WTC11 (cell line): ENCODE data around the gene ADCY5. TPM values are rescaled to one million over a fixed set of nuclear protein-coding genes. Genes with fewer than 3 reads are reported as not detected.
A peak's percentile ranks its signal among the peaks of the same experiment; 100 is the strongest.

Source experiments
- ATAC-seq: fragments of 200-7000 bp; cut with Tn5 transposase; 2 replicates; pipeline ENCODE4 v1.10.0; 2021; ENCODE audit warnings: mild to moderate bottlenecking, moderate library complexity
- CTCF ChIA-PET: fragments of 300-600 bp; sonication (Branson Sonifier 250); formaldehyde crosslinking; loops from one replicate; lab custom pipeline; 2021; ENCODE audit warnings: antibody characterized with exemption; lab: Charles Lee
- POLR2A ChIA-PET: fragments of 350-600 bp; sonication (Branson Sonifier 250); formaldehyde crosslinking; loops from one replicate; lab custom pipeline; 2021; ENCODE audit warnings: antibody characterized with exemption; lab: Charles Lee
- DNase-seq: peaks from one replicate; pipeline ENCODE4 v3.0.0; 2021; ENCODE audit warnings: low spot score
- H3K27ac Mint-ChIP-seq: 2 replicates; pipeline ENCODE4 v1.8.0; 2021; ENCODE audit warnings: mixed read lengths
- H3K27me3 Mint-ChIP-seq: 2 replicates; pipeline ENCODE4 v1.8.0; 2021; ENCODE audit warnings: low read depth, mild to moderate bottlenecking, moderate library complexity, mixed read lengths
- H3K36me3 Mint-ChIP-seq: 2 replicates; pipeline ENCODE4 v1.8.0; 2021; ENCODE audit warnings: mixed read lengths
- H3K4me1 Mint-ChIP-seq: 2 replicates; pipeline ENCODE4 v1.8.0; 2022; ENCODE audit warnings: mixed read lengths
- H3K4me3 Mint-ChIP-seq: 2 replicates; pipeline ENCODE4 v1.8.0; 2021; ENCODE audit warnings: mild to moderate bottlenecking, moderate library complexity, mixed read lengths
- H3K9me3 Mint-ChIP-seq: 2 replicates; pipeline ENCODE4 v1.8.0; 2021; ENCODE audit warnings: mixed read lengths
- ARID4B ChIP-seq: sonication (generic); formaldehyde crosslinking; IDR thresholded peaks from 2 replicates; pipeline ENCODE4 v1.8.0; 2023; ENCODE audit warnings: missing genetic modification reagents, mild to moderate bottlenecking, borderline replicate concordance
- HMGA2 ChIP-seq: fragments of 250-450 bp; sonication (Bioruptor Pico); IDR thresholded peaks from 2 replicates; pipeline ENCODE4 v1.4.0; 2021; ENCODE audit warnings: mild to moderate bottlenecking, moderate library complexity
- HMGXB4 ChIP-seq: sonication (generic); formaldehyde crosslinking; IDR thresholded peaks from 2 replicates; pipeline ENCODE4 v1.8.1; 2023; ENCODE audit warnings: mild to moderate bottlenecking, moderate library complexity, missing genetic modification reagents
- SOX15 ChIP-seq: fragments of 250-450 bp; sonication (Bioruptor Pico); IDR thresholded peaks from 2 replicates; pipeline ENCODE4 v1.9.0; 2021; ENCODE audit warnings: mild to moderate bottlenecking
- ZNF512 ChIP-seq: sonication (generic); formaldehyde crosslinking; IDR thresholded peaks from 2 replicates; pipeline ENCODE4 v1.8.1; 2022; ENCODE audit warnings: missing genetic modification reagents, borderline replicate concordance
- ZSCAN18 ChIP-seq: fragments of 250-450 bp; sonication (Bioruptor Pico); IDR thresholded peaks from 2 replicates; pipeline ENCODE4 v2.1.2; 2022; ENCODE audit warnings: mild to moderate bottlenecking, moderate library complexity
- total RNA-seq: library from RNA; stranded (reverse); gene quantifications from 3 replicates; pipeline ENCODE4 v1.2.3, GENCODE V29; 2021

The ADCY5 gene
- total RNA-seq, 1 experiment from 2014 or later: 23.5 TPM

GRCh38 chr3:123313889-123314288 is 135.0 kb downstream of the ADCY5 start:
- ATAC-seq: no peak
- H3K27ac Mint-ChIP-seq: peak overlapping the region; percentile 99

More at GRCh38 chr3:123313889-123314288, 135.0 kb downstream of the ADCY5 start:
- Mint-ChIP-seq H3K4me1 (peaks cover 93% of the 10 kb centered on the region), H3K36me3 (peaks cover 8% of the 10 kb centered on the region), H3K27me3 (no peaks in the 10 kb centered on the region), H3K9me3 (peaks cover 3% of the 10 kb centered on the region; the same call in 1 of the 2 replicates), H3K4me3 (peak overlapping the region; percentile 73)
- DNase-seq: no peak
- CTCF ChIA-PET: interaction anchor here (1.0 to 2.4 kb wide), 17 partner anchors 9 to 286 kb away, joined by 3 to 27 read pairs (median 8); partner anchors contain the start of genes ADCY5 and SEMA5B
- TF ChIP-seq SOX15 (CRISPR knock-in tag) (no peak), ZNF512 (CRISPR knock-in tag) (no peak), ARID4B (CRISPR knock-in tag) (no peak), HMGXB4 (CRISPR knock-in tag) (no peak), ZSCAN18 (no peak), HMGA2 (CRISPR knock-in tag) (no peak)
- POLR2A ChIA-PET: interaction anchor here (0.5 kb wide), 1 partner anchor 118 kb away, joined by 5 read pairs; no protein-coding TSS in a partner anchor
